ENCODE data around the gene DNAH8.
"Not testable (repeated sequence)": the region's sequence is repeated elsewhere in the genome, so short reads cannot be mapped to it uniquely, and the experiment has no call there.

DNAH8 gene

GRCh38 chr6:38897507-38897906 lies 182.4 kb downstream of the DNAH8 start:
- DNase-seq (ENCODE audit: low read depth, low spot score): no peak

- no peak for DNase-seq (ENCODE audit: low read depth, low spot score)
Observed at GRCh38 chr6:38901802-38902522, 186.9 kb downstream of the DNAH8 start.

GRCh38 chr6:38906582-38906981 lies 191.5 kb downstream of the DNAH8 start:
- DNase-seq (ENCODE audit: low read depth, low spot score): no peak

GRCh38 chr6:38907264-38907663 lies 192.2 kb downstream of the DNAH8 start:
- DNase-seq (ENCODE audit: low read depth, low spot score): no peak

- no peak for DNase-seq (ENCODE audit: low read depth, low spot score)
Observed at GRCh38 chr6:38909015-38909730, 194.1 kb downstream of the DNAH8 start.

- DNase-seq (ENCODE audit: low read depth, low spot score): no peak
Observed at GRCh38 chr6:38910207-38910606, 195.1 kb downstream of the DNAH8 start.

GRCh38 chr6:38912378-38912777 lies 197.3 kb downstream of the DNAH8 start:
- DNase-seq (ENCODE audit: low read depth, low spot score): no peak

GRCh38 chr6:38915205-38915925 lies 200.3 kb downstream of the DNAH8 start:
- no peak for DNase-seq (ENCODE audit: low read depth, low spot score)

- DNase-seq (ENCODE audit: low read depth, low spot score): not testable (repeated sequence)
Observed at GRCh38 chr6:38921540-38921939, 206.4 kb downstream of the DNAH8 start.

GRCh38 chr6:38924791-38925509 lies 209.8 kb downstream of the DNAH8 start:
- no peak for DNase-seq (ENCODE audit: low read depth, low spot score)

- DNase-seq (ENCODE audit: low read depth, low spot score): no peak
Observed at GRCh38 chr6:38929560-38929959, 214.4 kb downstream of the DNAH8 start.

GRCh38 chr6:38933426-38933825 lies 218.3 kb downstream of the DNAH8 start:
- DNase-seq (ENCODE audit: low read depth, low spot score): no peak

GRCh38 chr6:38935051-38935450 lies 219.9 kb downstream of the DNAH8 start:
- DNase-seq (ENCODE audit: low read depth, low spot score): no peak

- no peak for DNase-seq (ENCODE audit: low read depth, low spot score)
Observed at GRCh38 chr6:38937839-38938613, 222.9 kb downstream of the DNAH8 start.

GRCh38 chr6:38938741-38939140 lies 223.6 kb downstream of the DNAH8 start:
- no peak for DNase-seq (ENCODE audit: low read depth, low spot score)

GRCh38 chr6:38942442-38942841 lies 227.3 kb downstream of the DNAH8 start:
- no peak for DNase-seq (ENCODE audit: low read depth, low spot score)

GRCh38 chr6:38942965-38943364 lies 227.9 kb downstream of the DNAH8 start:
- no peak for DNase-seq (ENCODE audit: low read depth, low spot score)

GRCh38 chr6:38943964-38944363 lies 228.9 kb downstream of the DNAH8 start:
- DNase-seq (ENCODE audit: low read depth, low spot score): no peak

GRCh38 chr6:38944655-38945279 lies 229.7 kb downstream of the DNAH8 start:
- no peak for DNase-seq (ENCODE audit: low read depth, low spot score)

- no peak for DNase-seq (ENCODE audit: low read depth, low spot score)
Observed at GRCh38 chr6:38955861-38956260, 240.8 kb downstream of the DNAH8 start.

GRCh38 chr6:38957426-38957825 lies 242.3 kb downstream of the DNAH8 start:
- DNase-seq (ENCODE audit: low read depth, low spot score): no peak

Measured in activated CD4-positive, CD25-positive, alpha-beta regulatory T cell treated with anti-CD3 and anti-CD28 coated beads, Interleukin-2, amount 50 U/mL, for 16 hours (primary cell).